GM19395 (cell line): ENCODE data around the gene CLN3.
"Not testable (repeated sequence)": the region's sequence is repeated elsewhere in the genome, so short reads cannot be mapped to it uniquely, and the experiment has no call there.

ENCODE experiments used
- ATAC-seq: cut with Tn5 transposase; IDR thresholded peaks from one replicate; pipeline ENCODE4 v1.9.1; 2021; ENCODE audit warnings: mild to moderate bottlenecking, moderate library complexity; ENCODE audit not compliant: unreplicated experiment

CLN3 gene

GRCh38 chr16:28495098-28495793, 3.4 kb upstream of the CLN3 start:
- ATAC-seq, result no peak

- peak; percentile 60 for ATAC-seq
Observed at GRCh38 chr16:28494121-28494851, 2.4 kb upstream of the CLN3 start, which contains the start of gene APOBR. Gene APOBR (plus strand): TSS chr16:28494643. CDS start chr16:28494682, 39 bp downstream.

GRCh38 chr16:28492511-28492910, 637 bp upstream of the CLN3 start:
- ATAC-seq, result no peak

- ATAC-seq, result peak; percentile 4
Observed at GRCh38 chr16:28491230-28491969, 474 bp downstream of the CLN3 start.

GRCh38 chr16:28486266-28486665, 5.6 kb downstream of the CLN3 start:
- no peak for ATAC-seq

- ATAC-seq, result not testable (repeated sequence)
Observed at GRCh38 chr16:28483361-28483760, 8.5 kb downstream of the CLN3 start.

- ATAC-seq, result no peak
Observed at GRCh38 chr16:28482026-28482425, 9.8 kb downstream of the CLN3 start.

GRCh38 chr16:28478506-28479180, 13.2 kb downstream of the CLN3 start:
- no peak for ATAC-seq

- no peak for ATAC-seq
Observed at GRCh38 chr16:28477311-28477920, 14.5 kb downstream of the CLN3 start.

GRCh38 chr16:28475221-28475620, 16.7 kb downstream of the CLN3 start:
- ATAC-seq, result no peak

GRCh38 chr16:28473714-28474265, 18.1 kb downstream of the CLN3 start:
- ATAC-seq, result no peak

GRCh38 chr16:28447081-28447480, 44.8 kb downstream of the CLN3 start:
- not testable (repeated sequence) for ATAC-seq

- ATAC-seq, result not testable (repeated sequence)
Observed at GRCh38 chr16:28446388-28446787, 45.5 kb downstream of the CLN3 start.

GRCh38 chr16:28443943-28444342, 47.9 kb downstream of the CLN3 start:
- ATAC-seq, result not testable (repeated sequence)

GRCh38 chr16:28438899-28439298, 53.0 kb downstream of the CLN3 start:
- ATAC-seq, result not testable (repeated sequence)

- not testable (repeated sequence) for ATAC-seq
Observed at GRCh38 chr16:28435340-28435739, 56.5 kb downstream of the CLN3 start.
